ENCODE measurements around the gene SDC4. TPM values are rescaled to one million over a fixed set of nuclear protein-coding genes. Genes with fewer than 3 reads are reported as not detected.

Gene SDC4
- total and polyA plus RNA-seq, 8 donors: 183 to 329 (median 206) TPM

DNA sequence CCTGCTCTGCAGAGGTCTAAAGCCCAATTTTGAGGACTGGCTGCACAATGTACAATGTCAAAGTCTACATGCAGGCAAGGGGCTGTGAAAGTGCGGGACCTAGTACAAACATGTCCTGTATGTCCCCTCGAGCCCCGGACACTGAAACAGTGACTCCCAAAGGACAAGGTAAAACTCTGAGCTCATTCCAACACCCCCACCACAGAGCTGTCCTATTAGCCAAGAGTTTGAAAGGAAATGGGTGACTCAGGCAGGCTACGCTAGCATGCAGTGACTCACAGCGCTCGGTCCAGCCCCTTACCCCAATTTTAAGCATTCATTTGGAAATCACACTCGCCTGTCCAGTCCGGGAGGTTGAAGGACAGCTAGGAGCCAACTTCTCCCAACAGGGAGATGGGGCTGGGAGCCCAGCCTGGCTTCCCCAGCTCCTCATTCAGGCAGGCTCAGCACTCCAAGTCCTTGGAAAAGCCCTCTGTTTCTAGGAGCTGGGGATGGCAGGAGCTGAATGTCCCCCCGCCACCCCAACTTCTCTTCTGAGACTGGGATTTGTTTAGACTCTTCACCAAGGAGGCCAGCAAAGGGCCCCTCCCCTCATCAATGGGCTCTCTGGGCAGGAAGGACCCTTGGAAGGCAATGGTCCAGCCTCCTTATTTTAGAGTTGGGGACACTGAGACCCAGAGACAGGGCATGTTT lies 3.9 kb downstream of the SDC4 start:
- H3K4me1 ChIP-seq: peaks cover 38 to 89% of the 10 kb centered on the region in 2 donors
- TF ChIP-seq, protein P1, sequence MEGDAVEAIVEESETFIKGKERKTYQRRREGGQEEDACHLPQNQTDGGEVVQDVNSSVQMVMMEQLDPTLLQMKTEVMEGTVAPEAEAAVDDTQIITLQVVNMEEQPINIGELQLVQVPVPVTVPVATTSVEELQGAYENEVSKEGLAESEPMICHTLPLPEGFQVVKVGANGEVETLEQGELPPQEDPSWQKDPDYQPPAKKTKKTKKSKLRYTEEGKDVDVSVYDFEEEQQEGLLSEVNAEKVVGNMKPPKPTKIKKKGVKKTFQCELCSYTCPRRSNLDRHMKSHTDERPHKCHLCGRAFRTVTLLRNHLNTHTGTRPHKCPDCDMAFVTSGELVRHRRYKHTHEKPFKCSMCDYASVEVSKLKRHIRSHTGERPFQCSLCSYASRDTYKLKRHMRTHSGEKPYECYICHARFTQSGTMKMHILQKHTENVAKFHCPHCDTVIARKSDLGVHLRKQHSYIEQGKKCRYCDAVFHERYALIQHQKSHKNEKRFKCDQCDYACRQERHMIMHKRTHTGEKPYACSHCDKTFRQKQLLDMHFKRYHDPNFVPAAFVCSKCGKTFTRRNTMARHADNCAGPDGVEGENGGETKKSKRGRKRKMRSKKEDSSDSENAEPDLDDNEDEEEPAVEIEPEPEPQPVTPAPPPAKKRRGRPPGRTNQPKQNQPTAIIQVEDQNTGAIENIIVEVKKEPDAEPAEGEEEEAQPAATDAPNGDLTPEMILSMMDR (IDR thresholded peaks at IDR 0.05): no peak
- intact Hi-C loops (cut with DNase I): no loop called here

DNA sequence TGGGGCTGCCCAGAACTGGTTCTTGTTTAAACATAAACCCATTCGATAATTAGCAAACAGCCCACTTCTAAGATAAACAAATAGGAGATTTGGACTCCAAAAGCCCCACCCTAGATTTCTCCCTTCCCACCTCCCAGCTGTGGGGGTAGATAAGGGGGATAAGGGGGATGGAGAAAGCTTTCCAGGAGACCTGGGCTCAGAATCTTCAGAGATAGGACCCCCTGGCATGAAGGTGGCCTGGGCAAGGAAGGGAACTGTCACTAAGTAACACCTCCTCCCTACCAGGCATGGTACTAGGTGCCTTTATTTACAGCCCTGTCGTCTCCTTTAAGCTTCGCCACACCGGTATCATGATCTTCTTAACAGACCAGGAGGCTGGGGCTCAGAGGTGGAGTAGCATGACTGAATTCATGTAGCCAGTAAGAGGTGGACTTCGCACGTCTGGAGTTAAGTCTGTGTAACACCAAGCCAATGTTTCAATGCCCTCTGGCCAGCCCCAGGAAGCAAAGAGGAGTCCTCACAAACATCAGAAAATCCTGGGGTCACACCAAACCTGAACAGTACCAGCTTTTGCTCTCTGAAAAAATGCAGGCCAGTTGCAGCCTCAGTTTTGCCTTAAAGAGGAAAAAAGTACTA lies 4.6 kb downstream of the SDC4 start:
- no peaks in the 10 kb centered on the region for H3K9me3 ChIP-seq
- H3K27me3 ChIP-seq: peaks cover 0 to 11% of the 10 kb centered on the region in 2 donors
- intact Hi-C loops (cut with DNase I): no loop called here
- peaks cover 0 to 23% of the 10 kb centered on the region in 2 donors for H3K36me3 ChIP-seq
- H3K4me3 ChIP-seq: peak overlapping the region in 1 of 2 donors; percentile 66
- ATAC-seq (peak; percentile 12), DNase-seq (no peak)
- peak overlapping the region; percentile 75 to 79 for H3K27ac ChIP-seq
- TF ChIP-seq, protein P1 (IDR thresholded peaks at IDR 0.05): no peak
- peaks cover 45 to 91% of the 10 kb centered on the region in 2 donors for H3K4me1 ChIP-seq

More for the DNA sequence above, 3.9 kb downstream of the SDC4 start:
- Histone ChIP-seq H3K27me3 (peaks cover 0 to 12% of the 10 kb centered on the region in 2 donors), H3K36me3 (peaks cover 0 to 19% of the 10 kb centered on the region in 2 donors), H3K27ac (peak overlapping the region; percentile 75 to 79), H3K4me3 (peak overlapping the region; percentile 17 to 66), H3K9me3 (no peaks in the 10 kb centered on the region)
- peak; percentile 17 for ATAC-seq
- DNase-seq: peak in 1 of 4 donors; percentile 69

DNA sequence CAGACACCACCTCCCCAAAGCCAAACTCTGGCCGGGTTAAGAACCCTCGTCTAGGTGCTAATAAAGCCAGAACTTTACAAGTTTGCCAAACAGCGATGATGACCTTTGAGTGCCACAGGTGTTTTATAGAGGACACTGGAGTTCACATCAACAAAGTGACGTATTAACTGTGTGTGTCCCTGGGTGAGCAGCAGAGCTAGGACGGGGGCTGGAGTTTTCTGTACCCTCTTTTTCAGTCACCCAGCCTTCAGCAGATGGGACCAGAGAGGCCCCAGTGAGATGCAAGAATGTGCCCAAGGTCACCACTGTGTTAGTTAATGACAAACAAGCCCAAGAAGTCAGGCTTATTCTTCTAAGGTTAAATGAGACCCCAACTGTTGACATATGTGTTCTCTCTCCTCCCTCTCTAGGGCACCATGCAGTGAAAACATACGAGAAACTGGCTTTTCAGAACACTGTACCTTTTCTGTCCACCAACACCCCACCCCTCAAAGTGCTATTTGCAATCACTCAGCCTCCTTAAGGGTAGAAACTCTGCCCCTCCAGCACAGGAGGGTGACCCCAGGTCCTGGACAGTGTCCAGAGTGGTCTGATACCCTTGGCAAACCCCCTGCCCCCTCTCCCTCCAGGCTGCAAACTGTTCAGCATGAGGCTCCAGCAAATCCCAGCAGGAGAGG lies 5.2 kb downstream of the SDC4 start:
- peak overlapping the region; percentile 75 to 79 for H3K27ac ChIP-seq
- intact Hi-C loops (cut with DNase I): no loop called here
- peaks cover 50 to 93% of the 10 kb centered on the region in 2 donors for H3K4me1 ChIP-seq
- peaks cover 0 to 23% of the 10 kb centered on the region in 2 donors for H3K36me3 ChIP-seq
- DNase-seq (peak in 1 of 4 donors; percentile 54), ATAC-seq (peak; percentile 1)
- H3K27me3 ChIP-seq: peaks cover 0 to 5% of the 10 kb centered on the region in 2 donors
- H3K9me3 ChIP-seq: no peaks in the 10 kb centered on the region
- peak overlapping the region in 1 of 2 donors; percentile 66 for H3K4me3 ChIP-seq
- TF ChIP-seq, protein P1 (IDR thresholded peaks at IDR 0.05): no peak

DNA sequence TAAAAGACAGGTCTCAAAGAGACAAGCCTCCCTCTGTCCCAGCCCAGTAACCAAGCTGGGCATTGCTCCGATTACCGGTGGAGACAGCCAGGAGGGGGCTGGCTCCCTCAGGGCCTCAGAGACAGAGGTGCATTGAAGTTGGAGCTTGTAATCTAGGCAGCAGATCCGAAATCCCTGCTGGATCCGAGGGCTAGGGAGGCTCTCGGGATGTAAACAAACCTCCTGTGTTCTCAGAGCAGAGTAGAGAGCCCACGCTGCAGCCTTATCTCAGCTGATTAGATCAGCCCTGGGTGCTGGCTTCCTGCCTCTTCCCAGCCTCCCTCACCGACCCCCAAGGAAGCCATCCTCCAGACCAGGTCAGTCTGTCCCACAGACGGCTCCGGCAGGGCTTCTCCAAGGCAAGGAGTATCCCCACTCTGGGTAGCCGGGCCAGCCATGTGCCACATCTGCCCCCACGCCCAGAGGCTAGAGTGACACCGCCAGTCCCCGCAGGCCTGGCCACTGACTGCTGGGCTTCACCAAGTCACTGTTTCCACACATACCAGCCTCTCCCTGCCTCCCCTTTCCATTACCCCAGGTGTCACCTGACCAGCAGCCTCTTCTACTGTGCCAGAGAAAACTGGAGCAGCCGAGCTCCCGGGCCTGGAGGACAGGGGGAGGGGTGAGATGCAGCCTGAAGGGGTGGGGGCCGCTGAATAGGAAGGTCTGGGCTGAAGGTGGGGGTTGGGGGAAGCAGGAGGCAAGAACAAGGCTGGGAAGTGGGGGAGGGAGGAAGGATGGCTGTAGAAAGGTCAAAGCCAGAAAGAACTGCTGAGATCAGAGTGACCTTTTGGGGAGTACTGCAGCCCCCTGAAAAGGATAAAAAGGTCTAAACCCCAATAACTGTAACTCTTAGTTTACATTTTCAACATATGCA lies 6.0 kb downstream of the SDC4 start:
- DNase-seq (peak in 3 of 4 donors; percentile 59 to 82 (median 78)), ATAC-seq (peak; percentile 37)
- H3K36me3 ChIP-seq: peaks cover 0 to 23% of the 10 kb centered on the region in 2 donors
- TF ChIP-seq, protein P1 (IDR thresholded peaks at IDR 0.05): no peak
- H3K4me3 ChIP-seq: peak overlapping the region in 1 of 2 donors; percentile 66
- no peaks in the 10 kb centered on the region for H3K27me3 ChIP-seq
- H3K4me1 ChIP-seq: peaks cover 57 to 93% of the 10 kb centered on the region in 2 donors
- intact Hi-C loops (cut with DNase I): no loop called here
- H3K9me3 ChIP-seq: no peaks in the 10 kb centered on the region
- H3K27ac ChIP-seq: peak overlapping the region; percentile 75 to 79

Measured in left lung (tissue), 10 donors.